Sigmoid colon (tissue), 7 donors: ENCODE measurements around the gene CXorf65. TPM values are rescaled to one million over a fixed set of nuclear protein-coding genes. Genes with fewer than 3 reads are reported as not detected.
A peak's percentile ranks its signal among the peaks of the same experiment; 100 is the strongest.

Experiments used
- DNase-seq: peaks from one replicate; pipeline ENCODE4 v3.0.0-alpha.2; 2019
- H3K27ac ChIP-seq, 4 donors: fragments of 200-600 bp; sonication (generic); one replicate each; pipeline ENCODE4 v1.5.1; 2016 to 2019; ENCODE audit warnings: mild to moderate bottlenecking in 1 of 4
- H3K27me3 ChIP-seq, 3 donors: fragments of 200-600 bp; sonication (generic); one replicate each; pipeline ENCODE4 v1.5.1; 2019; ENCODE audit warnings: mild to moderate bottlenecking in 1 of 3
- H3K36me3 ChIP-seq, 4 donors: fragments of 200-600 bp; sonication (generic); one replicate each; pipeline ENCODE4 v1.5.1; 2016 to 2019
- H3K4me1 ChIP-seq, 4 donors: fragments of 200-600 bp; sonication (generic); one replicate each; pipeline ENCODE4 v1.5.1; 2017 to 2019
- H3K4me3 ChIP-seq, 4 donors: fragments of 200-600 bp; sonication (generic); one replicate each; pipeline ENCODE4 v1.5.1; 2017 to 2019; ENCODE audit warnings: mild to moderate bottlenecking in 2 of 4, moderate library complexity in 1 of 4
- H3K9me3 ChIP-seq, 4 donors: fragments of 200-600 bp in 3 of 4; sonication (generic) in 3 of 4; one replicate each; pipeline versions ENCODE4 v1.5.1 to v1.6.1; 2013 to 2019
- EP300 ChIP-seq, 4 donors: sonication (generic); formaldehyde crosslinking; IDR thresholded peaks; one replicate each; pipeline ENCODE4 v1.6.1; 2017; ENCODE audit warnings: antibody characterized with exemption in 4 of 4
- POLR2A ChIP-seq, 2 donors: fragments of 450-650 bp; IDR thresholded peaks; one replicate each; pipeline ENCODE4 v1.6.1; 2016; ENCODE audit warnings: antibody characterized with exemption in 2 of 2, mild to moderate bottlenecking in 2 of 2, moderate library complexity in 2 of 2
- POLR2AphosphoS5 ChIP-seq, 4 donors: sonication (generic); formaldehyde crosslinking; IDR thresholded peaks; one replicate each; pipeline ENCODE4 v1.6.1; 2017; ENCODE audit warnings: antibody characterized with exemption in 4 of 4
- WGBS, 2 donors: extraction: QIAGEN DNeasy Blood & Tissue Kit; methylation state at CpG; one replicate each; pipeline ENCODE4 v1.1.7; 2013; 5-methylcytosine and 5-hydroxymethylcytosine counted together
- intact Hi-C: fragments of 100-400 bp; cut with DNase I; formaldehyde crosslinking; loops from one replicate; pipeline ENCODE4 v1.15.1; 2023
- polyA plus RNA-seq, 3 donors: library from polyadenylated mRNA; stranded (reverse); fragments of 200-250 nt; gene quantifications; one replicate each; pipeline ENCODE4 v1.2.3, GENCODE V29; 2013
- total RNA-seq, 4 donors: library from RNA; depleted of rRNA; stranded (reverse); fragments of >200 nt; gene quantifications; one replicate each; pipeline ENCODE4 v1.1.0, GENCODE V29; 2016
- TF ChIP-seq, protein P1 (sequence below), 4 experiments: fragments of 450-650 bp in 3 of 4; fragments of 200-600 bp in 1 of 4; IDR thresholded peaks; one replicate each; pipeline ENCODE4 v1.5.1; 2016 to 2019; ENCODE audit warnings: antibody characterized with exemption in 4 of 4, mild to moderate bottlenecking in 3 of 4, moderate library complexity in 2 of 4
- donor health status: healthy with polysubstance abuse.
- donor health status: Bipolar disorder and iron deficiency.
- donor health status: healthy.

CXorf65 gene
- total and polyA plus RNA-seq, 7 donors: 3.4 TPM; not detected in 6

DNA sequence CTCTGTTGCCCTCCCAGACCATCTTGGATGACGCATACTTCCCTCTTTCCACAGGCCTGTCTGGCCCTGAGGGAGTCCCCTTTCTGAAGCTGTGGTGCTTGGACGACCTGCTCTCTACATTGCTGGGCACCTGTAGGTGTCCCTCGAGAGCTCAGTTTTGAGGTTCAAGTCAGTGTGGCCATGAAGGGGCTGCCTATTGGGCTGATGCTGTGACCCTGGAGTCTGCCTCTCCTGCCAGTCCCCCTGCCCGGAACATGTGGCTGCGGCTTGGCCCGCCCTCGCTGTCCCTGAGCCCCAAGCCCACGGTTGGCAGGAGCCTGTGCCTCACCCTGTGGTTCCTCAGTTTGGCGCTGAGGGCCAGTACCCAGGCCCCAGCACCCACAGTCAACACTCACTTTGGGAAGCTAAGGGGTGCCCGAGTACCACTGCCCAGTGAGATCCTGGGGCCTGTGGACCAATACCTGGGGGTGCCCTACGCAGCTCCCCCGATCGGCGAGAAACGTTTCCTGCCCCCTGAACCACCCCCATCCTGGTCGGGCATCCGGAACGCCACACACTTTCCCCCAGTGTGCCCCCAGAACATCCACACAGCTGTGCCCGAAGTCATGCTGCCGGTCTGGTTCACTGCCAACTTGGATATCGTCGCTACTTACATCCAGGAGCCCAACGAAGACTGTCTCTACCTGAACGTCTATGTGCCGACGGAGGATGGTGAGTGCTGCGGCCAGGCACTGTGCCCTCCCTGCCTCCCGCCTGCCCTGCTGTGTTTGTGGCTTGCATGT is 41.1 kb upstream of the CXorf65 start:
- no peak overlapping the region for H3K4me3 ChIP-seq
- H3K4me1 ChIP-seq: peaks cover 0 to 32% (median 23%) of the 10 kb centered on the region in 4 donors
- intact Hi-C loops: no loop called here
- WGBS, 2 donors: 90 to 95% methylated on average over 28 of the region's 28 CpGs
- no peaks in the 10 kb centered on the region for H3K27me3 ChIP-seq
- peaks cover 0 to under 1% (median 0%) of the 10 kb centered on the region in 4 donors for H3K36me3 ChIP-seq
- no peak for DNase-seq
- H3K27ac ChIP-seq: no peak overlapping the region
- TF ChIP-seq EP300 (IDR thresholded peaks at IDR 0.05) (no peak), POLR2AphosphoS5 (IDR thresholded peaks at IDR 0.05) (no peak), POLR2A (IDR thresholded peaks at IDR 0.05) (no peak)
- TF ChIP-seq, protein P1, sequence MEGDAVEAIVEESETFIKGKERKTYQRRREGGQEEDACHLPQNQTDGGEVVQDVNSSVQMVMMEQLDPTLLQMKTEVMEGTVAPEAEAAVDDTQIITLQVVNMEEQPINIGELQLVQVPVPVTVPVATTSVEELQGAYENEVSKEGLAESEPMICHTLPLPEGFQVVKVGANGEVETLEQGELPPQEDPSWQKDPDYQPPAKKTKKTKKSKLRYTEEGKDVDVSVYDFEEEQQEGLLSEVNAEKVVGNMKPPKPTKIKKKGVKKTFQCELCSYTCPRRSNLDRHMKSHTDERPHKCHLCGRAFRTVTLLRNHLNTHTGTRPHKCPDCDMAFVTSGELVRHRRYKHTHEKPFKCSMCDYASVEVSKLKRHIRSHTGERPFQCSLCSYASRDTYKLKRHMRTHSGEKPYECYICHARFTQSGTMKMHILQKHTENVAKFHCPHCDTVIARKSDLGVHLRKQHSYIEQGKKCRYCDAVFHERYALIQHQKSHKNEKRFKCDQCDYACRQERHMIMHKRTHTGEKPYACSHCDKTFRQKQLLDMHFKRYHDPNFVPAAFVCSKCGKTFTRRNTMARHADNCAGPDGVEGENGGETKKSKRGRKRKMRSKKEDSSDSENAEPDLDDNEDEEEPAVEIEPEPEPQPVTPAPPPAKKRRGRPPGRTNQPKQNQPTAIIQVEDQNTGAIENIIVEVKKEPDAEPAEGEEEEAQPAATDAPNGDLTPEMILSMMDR (IDR thresholded peaks at IDR 0.05): no peak
- H3K9me3 ChIP-seq: no peaks in the 10 kb centered on the region

DNA sequence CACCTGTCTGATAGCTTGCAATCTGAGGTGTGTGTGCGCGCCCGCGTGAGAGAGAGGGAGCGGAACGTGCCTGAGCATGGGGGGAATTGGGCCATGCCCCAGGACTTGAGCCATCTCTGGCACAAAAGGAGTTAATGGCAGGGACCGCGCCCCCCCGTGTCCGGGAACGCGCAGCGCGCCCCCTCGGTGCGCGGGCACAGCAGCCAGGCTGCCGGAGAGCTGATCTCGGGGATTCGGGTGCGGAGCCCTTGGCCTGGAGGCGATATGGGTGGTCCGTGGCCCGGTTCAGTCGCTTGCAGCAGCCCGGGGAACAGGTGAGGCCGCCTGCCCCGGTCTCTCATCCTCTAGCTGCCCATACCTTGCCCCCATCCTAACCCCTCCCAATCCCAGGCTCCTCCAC is 38.1 kb upstream of the CXorf65 start, which contains the start of gene NLGN3:
NLGN3 (plus strand) TSS at position 191 of the 400 bp plus-strand sequence. CDS start 2,909 bp downstream, outside the sequence.
- Histone ChIP-seq H3K4me3 (peak within 1 kb of the TSS in 3 of 4 donors; percentile 28 to 37 (median 33)), H3K9me3 (no peaks in the 10 kb centered on the region), H3K27me3 (no peaks in the 10 kb centered on the region), H3K36me3 (peaks cover 0 to 27% (median 4%) of the 10 kb centered on the region in 4 donors), H3K4me1 (peaks cover 0 to 32% (median 23%) of the 10 kb centered on the region in 4 donors), H3K27ac (peak within 1 kb of the TSS in 1 of 4 donors; percentile 47)
- WGBS, 2 donors: 14 to 44% methylated on average over 28 of the region's 28 CpGs
- TF ChIP-seq EP300 (IDR thresholded peaks at IDR 0.05) (no peak), POLR2A (IDR thresholded peaks at IDR 0.05) (no peak), POLR2AphosphoS5 (IDR thresholded peaks at IDR 0.05) (peak in 1 of 4 donors; percentile 33)
- TF ChIP-seq, protein P1 (IDR thresholded peaks at IDR 0.05): no peak
- intact Hi-C loops: no loop called here
- no peak for DNase-seq

DNA sequence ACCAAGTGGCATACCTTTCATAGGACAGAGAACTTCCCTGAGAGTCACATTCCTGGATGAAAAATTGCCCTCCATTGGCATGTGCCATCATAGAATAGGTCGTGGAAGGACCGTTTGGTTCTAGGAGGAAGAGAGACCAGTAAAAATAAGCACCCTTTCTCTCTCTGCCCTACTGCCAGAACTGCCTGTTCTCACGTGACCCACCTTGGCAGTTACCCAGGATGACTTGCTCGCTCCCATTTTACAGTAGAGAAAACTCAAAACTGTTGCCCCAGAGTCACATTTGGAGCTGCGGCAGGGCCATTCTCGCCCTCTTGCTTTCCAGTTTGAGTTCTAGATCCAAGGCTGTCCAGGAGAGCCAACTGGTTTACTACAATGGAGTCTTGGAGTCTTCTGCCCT is 37.0 kb upstream of the CXorf65 start:
- DNase-seq: peak; percentile 79
- Histone ChIP-seq H3K9me3 (no peaks in the 10 kb centered on the region), H3K4me3 (no peak overlapping the region), H3K27me3 (no peaks in the 10 kb centered on the region), H3K36me3 (peaks cover 0 to 38% (median 6%) of the 10 kb centered on the region in 4 donors), H3K27ac (peak overlapping the region in 1 of 4 donors; percentile 16), H3K4me1 (peaks cover 0 to 32% (median 23%) of the 10 kb centered on the region in 4 donors)
- WGBS, 2 donors: 46 to 65% methylated on average over 6 of the region's 6 CpGs
- TF ChIP-seq EP300 (IDR thresholded peaks at IDR 0.05) (no peak), POLR2A (IDR thresholded peaks at IDR 0.05) (no peak), POLR2AphosphoS5 (IDR thresholded peaks at IDR 0.05) (no peak)
- TF ChIP-seq, protein P1 (IDR thresholded peaks at IDR 0.05): no peak
- intact Hi-C loops: no loop called here

DNA sequence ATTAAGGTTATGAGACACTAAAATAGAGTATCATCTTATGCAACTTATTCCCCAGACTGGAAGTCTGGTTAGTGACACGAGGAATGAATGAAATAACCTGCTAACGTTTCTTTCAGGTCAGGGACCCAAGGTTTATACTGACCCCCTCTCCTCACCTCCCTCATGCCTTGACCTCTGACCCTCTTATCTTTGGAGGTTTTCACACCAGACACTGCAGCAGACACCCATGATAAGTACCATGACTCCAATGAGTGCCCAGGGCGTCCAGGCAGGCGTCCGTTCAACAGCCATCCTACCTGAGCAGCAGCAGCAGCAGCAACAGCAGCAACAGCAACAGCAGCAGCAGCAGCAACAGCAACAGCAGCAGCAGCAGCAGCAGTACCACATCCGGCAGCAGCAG is 33.9 kb upstream of the CXorf65 start:
- WGBS, 2 donors: 87 to 90% methylated on average over 6 of the region's 6 CpGs
- Histone ChIP-seq H3K36me3 (peaks cover 7 to 69% (median 22%) of the 10 kb centered on the region in 4 donors), H3K4me3 (no peak overlapping the region), H3K4me1 (peaks cover 0 to 23% (median 20%) of the 10 kb centered on the region in 4 donors), H3K27ac (no peak overlapping the region), H3K9me3 (no peaks in the 10 kb centered on the region), H3K27me3 (no peaks in the 10 kb centered on the region)
- intact Hi-C loops: no loop called here
- TF ChIP-seq POLR2AphosphoS5 (IDR thresholded peaks at IDR 0.05) (no peak), POLR2A (IDR thresholded peaks at IDR 0.05) (no peak), EP300 (IDR thresholded peaks at IDR 0.05) (no peak)
- TF ChIP-seq, protein P1 (IDR thresholded peaks at IDR 0.05): no peak
- no peak for DNase-seq
